NCI-H2029 (cell line): ENCODE data around the gene STBD1.
"Not testable (repeated sequence)": the region's sequence is repeated elsewhere in the genome, so short reads cannot be mapped to it uniquely, and the experiment has no call there.

Experiments used
- DNase-seq: peaks from one replicate; lab custom pipeline; 2025; lab: John Stamatoyannopoulos, UW

STBD1 gene

DNA sequence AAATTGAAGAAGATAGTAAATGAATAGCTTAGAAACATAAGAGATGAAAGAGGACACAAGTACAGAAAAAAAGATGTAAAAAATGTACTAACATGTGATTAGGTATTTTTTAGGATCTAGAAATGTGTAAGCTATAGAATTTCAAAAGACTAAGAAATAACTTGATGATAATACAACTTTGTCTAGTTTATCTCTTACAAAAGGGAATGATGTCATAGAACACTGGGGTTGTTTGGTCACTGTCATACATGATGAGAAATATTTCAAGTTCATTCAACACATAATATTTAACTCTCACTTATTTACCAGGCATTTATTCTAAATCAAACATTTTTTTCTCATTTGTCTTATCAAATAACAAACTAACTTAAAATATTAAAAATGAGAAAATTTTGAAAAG is 18.5 kb downstream of the STBD1 start:
- no peak for DNase-seq

DNA sequence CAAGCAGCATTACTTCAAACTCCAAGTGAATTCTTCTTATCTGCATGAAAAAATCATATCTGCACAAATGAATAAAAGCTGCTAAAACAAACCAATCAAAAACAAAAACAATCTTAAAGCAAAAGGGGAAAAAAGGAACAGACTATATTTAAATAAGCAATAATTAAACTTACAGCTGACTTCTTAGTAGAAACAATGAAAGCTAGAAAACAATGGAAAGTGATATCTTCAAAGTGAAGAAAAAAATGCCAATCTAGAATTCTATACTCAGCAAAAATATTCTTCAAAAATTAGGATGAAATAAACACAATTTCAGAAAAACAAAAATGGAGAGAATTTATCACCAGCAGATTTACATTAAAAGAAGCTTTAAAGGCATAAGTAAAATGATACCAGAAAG is 20.0 kb downstream of the STBD1 start:
- no peak for DNase-seq

DNA sequence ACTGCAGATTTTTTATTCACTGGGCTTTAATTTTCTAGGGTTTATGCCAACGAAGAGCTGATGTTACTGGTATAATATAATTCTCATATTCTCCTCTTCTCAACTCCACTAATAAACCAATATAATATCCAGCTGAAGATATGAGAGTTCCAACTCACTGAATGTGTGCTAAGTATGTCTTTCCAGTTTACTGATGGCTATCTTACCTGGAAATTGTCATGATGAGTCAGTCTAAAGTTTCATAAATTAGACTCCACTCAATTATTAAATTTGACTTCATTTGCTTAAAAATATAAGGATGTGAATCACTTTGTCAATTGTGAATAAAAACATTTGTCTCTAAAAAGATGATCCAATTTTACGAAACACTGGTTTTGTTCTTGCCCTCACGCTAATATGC is 28.4 kb downstream of the STBD1 start:
- DNase-seq = no peak

GRCh38 chr4:76339364-76339763 is 32.8 kb downstream of the STBD1 start:
- no peak for DNase-seq

DNA sequence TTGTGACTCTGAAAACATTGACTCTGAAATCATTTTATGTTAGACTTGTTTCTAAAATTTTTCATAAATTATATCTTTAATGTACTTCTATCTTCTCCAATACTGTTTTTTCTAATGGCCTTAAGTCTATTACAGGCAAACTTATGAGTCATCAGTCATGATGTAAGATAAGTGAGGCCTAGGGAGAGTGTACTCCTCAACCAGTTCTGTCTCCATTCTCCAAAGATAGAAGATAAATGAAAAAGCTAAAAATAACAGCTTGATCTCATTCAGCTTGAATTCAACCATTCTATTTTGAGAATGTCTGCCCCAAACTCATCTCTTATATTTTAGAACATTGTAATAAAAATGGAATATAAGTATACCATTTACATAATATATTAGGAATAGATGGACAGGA is 34.5 kb downstream of the STBD1 start:
- no peak for DNase-seq

DNA sequence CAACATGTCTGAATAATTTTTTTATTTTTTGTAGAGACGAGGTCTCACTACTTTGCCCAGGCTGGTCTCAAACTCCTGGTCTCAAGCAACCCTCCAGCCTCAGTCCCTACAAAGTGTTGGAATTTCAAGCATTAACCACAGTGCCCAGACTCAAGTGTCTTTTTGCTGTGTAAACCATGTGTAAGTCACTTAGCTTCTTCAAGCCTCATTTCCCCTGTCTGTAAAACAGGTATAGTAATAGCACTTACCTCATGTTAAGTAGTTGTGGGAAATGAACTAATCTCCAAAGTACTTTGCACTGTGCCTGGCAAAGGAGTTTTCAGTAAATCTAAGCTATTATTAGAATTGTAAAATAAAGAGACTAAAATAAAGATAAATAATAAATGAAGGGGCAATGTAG is 35.7 kb downstream of the STBD1 start:
- DNase-seq = peak; percentile 16

DNA sequence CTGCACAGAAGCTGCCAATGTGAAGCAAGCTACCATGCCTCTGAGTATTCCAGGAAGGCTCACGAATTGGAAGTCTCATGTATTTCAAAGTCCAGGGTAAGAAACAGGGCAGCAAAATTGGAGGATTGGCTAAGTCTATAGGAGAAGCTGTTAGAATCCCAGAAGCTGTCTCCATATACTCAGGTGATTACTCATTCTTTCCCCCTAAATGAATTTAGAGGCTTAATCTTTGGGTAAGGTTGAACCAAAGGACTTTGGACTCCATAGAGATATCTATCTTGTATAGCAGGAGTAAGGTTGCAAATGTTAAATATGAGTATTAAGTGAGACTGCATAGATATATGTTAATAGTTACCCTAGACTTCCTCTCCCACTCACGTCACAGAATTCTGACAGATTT is 36.3 kb downstream of the STBD1 start:
- DNase-seq = no peak

GRCh38 chr4:76354517-76355473 is 48.3 kb downstream of the STBD1 start:
- no peak for DNase-seq

GRCh38 chr4:76357981-76358380 is 51.4 kb downstream of the STBD1 start:
- no peak for DNase-seq

DNA sequence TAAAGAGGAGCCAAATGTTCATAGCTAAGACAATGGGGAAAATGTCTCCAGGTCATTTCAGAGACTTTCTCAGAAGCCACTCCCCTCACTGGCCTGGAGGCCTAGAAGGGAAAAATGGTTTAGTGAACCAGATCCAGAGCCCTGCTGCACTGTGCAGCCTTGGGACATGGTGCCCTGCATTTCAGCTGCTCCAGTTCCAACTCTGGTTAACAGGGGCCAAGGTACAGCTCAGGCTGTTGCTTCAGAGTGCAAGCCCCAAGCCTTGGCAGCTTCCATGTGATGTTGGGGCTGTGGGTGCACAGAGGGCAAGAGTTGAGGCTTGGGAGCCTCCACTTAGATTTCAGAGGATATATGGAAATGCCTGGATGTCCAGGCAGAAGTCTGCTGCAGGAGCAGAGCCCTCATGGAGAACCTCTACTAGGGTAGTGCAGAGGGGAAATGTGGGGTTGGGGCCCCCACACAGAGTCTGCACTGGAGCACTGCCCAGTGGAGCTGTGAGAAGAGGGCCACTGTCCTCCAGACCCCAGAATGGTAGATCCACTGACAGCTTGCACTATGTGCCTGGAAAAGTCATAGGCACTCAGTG is 53.4 kb downstream of the STBD1 start:
- DNase-seq = not testable (repeated sequence)
